Fibroblast of skin of left biceps (primary cell): ENCODE results near the gene RIC8B.

Experiments used
- DNase-seq, 2 experiments: peaks; one replicate each; pipeline ENCODE4 v3.0.0-alpha.2; 2013; ENCODE audit warnings: low read depth in 2 of 2

Gene RIC8B

GRCh38 chr12:106868982-106869700 lies 94.7 kb downstream of the RIC8B start:
- DNase-seq: no peak

- DNase-seq: no peak
Measured at GRCh38 chr12:106870116-106870515, 95.6 kb downstream of the RIC8B start.

- DNase-seq: no peak
Measured at GRCh38 chr12:106871477-106871876, 97.0 kb downstream of the RIC8B start.

GRCh38 chr12:106873983-106874382 lies 99.5 kb downstream of the RIC8B start:
- no peak for DNase-seq

GRCh38 chr12:106878804-106879203 lies 104.3 kb downstream of the RIC8B start:
- DNase-seq: no peak

GRCh38 chr12:106879612-106880011 lies 105.1 kb downstream of the RIC8B start:
- no peak for DNase-seq

GRCh38 chr12:106883426-106883825 lies 108.9 kb downstream of the RIC8B start:
- no peak for DNase-seq

GRCh38 chr12:106885026-106885425 lies 110.5 kb downstream of the RIC8B start:
- DNase-seq: no peak

GRCh38 chr12:106885541-106886249 lies 111.2 kb downstream of the RIC8B start:
- no peak for DNase-seq

- no peak for DNase-seq
Measured at GRCh38 chr12:106886932-106887331, 112.5 kb downstream of the RIC8B start.

GRCh38 chr12:106888348-106888970 lies 114.0 kb downstream of the RIC8B start:
- DNase-seq: no peak

- DNase-seq: no peak
Measured at GRCh38 chr12:106889326-106889725, 114.8 kb downstream of the RIC8B start.

- DNase-seq: no peak
Measured at GRCh38 chr12:106889950-106890626, 115.6 kb downstream of the RIC8B start.

- no peak for DNase-seq
Measured at GRCh38 chr12:106892075-106892474, 117.6 kb downstream of the RIC8B start.

- DNase-seq: no peak
Measured at GRCh38 chr12:106893451-106893850, 119.0 kb downstream of the RIC8B start.

- DNase-seq: no peak
Measured at GRCh38 chr12:106894774-106895173, 120.3 kb downstream of the RIC8B start.

- DNase-seq: no peak
Measured at GRCh38 chr12:106896603-106897002, 122.1 kb downstream of the RIC8B start.

GRCh38 chr12:106897082-106897481 lies 122.6 kb downstream of the RIC8B start:
- no peak for DNase-seq

- no peak for DNase-seq
Measured at GRCh38 chr12:106897981-106898901, 123.8 kb downstream of the RIC8B start.

- DNase-seq: no peak
Measured at GRCh38 chr12:106900554-106900953, 126.1 kb downstream of the RIC8B start.

- no peak for DNase-seq
Measured at GRCh38 chr12:106901276-106901675, 126.8 kb downstream of the RIC8B start.
